Measurements from ENCODE around the gene ADGB.

The ADGB gene

DNA sequence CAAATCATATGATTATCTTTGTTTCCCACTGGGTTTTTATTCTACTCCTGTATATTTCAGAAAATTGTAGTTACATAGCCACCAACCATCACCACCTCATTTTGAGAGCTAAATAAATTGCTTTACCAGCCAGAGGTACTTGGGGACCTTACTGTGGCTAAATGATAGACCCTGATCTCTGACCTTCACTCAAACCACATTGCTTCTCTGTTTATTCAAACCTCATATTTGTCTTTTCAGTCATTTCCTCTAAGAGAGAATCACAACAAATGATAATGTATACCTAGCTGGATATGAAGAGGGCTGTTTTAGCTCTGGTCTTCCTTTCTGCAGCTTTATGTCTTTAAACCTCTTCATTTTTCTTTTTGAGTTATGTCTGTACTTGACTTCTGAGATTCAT is 142.8 kb downstream of the ADGB start:
- no peaks in the 10 kb centered on the region for H3K79me2 ChIP-seq (ENCODE audit: control insufficient read depth, insufficient read depth, low read length, unreplicated experiment)
- no peaks in the 10 kb centered on the region for H3K27me3 ChIP-seq (ENCODE audit: insufficient read depth, low read length)
- H2AFZ ChIP-seq (ENCODE audit: low read length, unreplicated experiment): peak overlapping the region; percentile 48
- H3K4me3 ChIP-seq (ENCODE audit: low read depth, low read length): no peak overlapping the region
- peaks cover 12% of the 10 kb centered on the region for H3K4me1 ChIP-seq (ENCODE audit: control insufficient read depth, insufficient read depth, low read length, unreplicated experiment)
- H3K27ac ChIP-seq (ENCODE audit: low read depth, low read length): no peak overlapping the region
- no peaks in the 10 kb centered on the region for H3K36me3 ChIP-seq (ENCODE audit: insufficient read depth, low read length)

GRCh38 chr6:146753306-146753705 is 154.5 kb downstream of the ADGB start:
- Histone ChIP-seq H3K27me3 (ENCODE audit: insufficient read depth, low read length) (no peaks in the 10 kb centered on the region), H3K4me1 (ENCODE audit: control insufficient read depth, insufficient read depth, low read length, unreplicated experiment) (no peaks in the 10 kb centered on the region), H3K27ac (ENCODE audit: low read depth, low read length) (no peak overlapping the region), H3K79me2 (ENCODE audit: control insufficient read depth, insufficient read depth, low read length, unreplicated experiment) (no peaks in the 10 kb centered on the region), H3K36me3 (ENCODE audit: insufficient read depth, low read length) (no peaks in the 10 kb centered on the region), H2AFZ (ENCODE audit: low read length, unreplicated experiment) (no peak overlapping the region), H3K4me3 (ENCODE audit: low read depth, low read length) (no peak overlapping the region)

DNA sequence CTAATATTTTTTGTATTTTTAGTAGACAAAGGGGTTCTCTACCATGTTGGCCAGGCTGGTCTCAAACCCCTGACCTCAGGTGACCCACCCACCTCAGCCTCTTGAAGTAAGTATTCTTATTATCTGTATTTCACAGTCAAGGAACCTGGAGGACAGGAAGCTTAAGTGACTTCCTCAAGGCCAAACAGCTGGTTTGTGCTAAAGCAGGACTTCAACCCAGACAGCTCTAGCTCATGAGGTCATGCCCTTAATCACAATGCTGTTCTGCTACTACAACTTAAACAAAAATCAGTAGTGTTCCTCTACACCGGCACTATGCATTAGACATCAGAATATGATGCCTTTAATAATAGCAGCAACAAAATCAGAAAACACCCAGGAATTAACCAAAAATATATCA is 168.9 kb downstream of the ADGB start:
- no peaks in the 10 kb centered on the region for H3K4me1 ChIP-seq (ENCODE audit: control insufficient read depth, insufficient read depth, low read length, unreplicated experiment)
- H3K27me3 ChIP-seq (ENCODE audit: insufficient read depth, low read length): no peaks in the 10 kb centered on the region
- H3K27ac ChIP-seq (ENCODE audit: low read depth, low read length): no peak overlapping the region

GRCh38 chr6:146768722-146769121 is 169.9 kb downstream of the ADGB start:
- H3K36me3 ChIP-seq (ENCODE audit: insufficient read depth, low read length): no peaks in the 10 kb centered on the region
- H2AFZ ChIP-seq (ENCODE audit: low read length, unreplicated experiment): no peak overlapping the region
- H3K4me1 ChIP-seq (ENCODE audit: control insufficient read depth, insufficient read depth, low read length, unreplicated experiment): no peaks in the 10 kb centered on the region
- H3K79me2 ChIP-seq (ENCODE audit: control insufficient read depth, insufficient read depth, low read length, unreplicated experiment): no peaks in the 10 kb centered on the region
- H3K27ac ChIP-seq (ENCODE audit: low read depth, low read length): no peak overlapping the region
- no peaks in the 10 kb centered on the region for H3K27me3 ChIP-seq (ENCODE audit: insufficient read depth, low read length)
- no peak overlapping the region for H3K4me3 ChIP-seq (ENCODE audit: low read depth, low read length)

More for the DNA sequence above, 168.9 kb downstream of the ADGB start:
- Histone ChIP-seq H3K79me2 (ENCODE audit: control insufficient read depth, insufficient read depth, low read length, unreplicated experiment) (no peaks in the 10 kb centered on the region), H3K36me3 (ENCODE audit: insufficient read depth, low read length) (no peaks in the 10 kb centered on the region), H2AFZ (ENCODE audit: low read length, unreplicated experiment) (no peak overlapping the region), H3K4me3 (ENCODE audit: low read depth, low read length) (no peak overlapping the region)

- Histone ChIP-seq H3K4me1 (ENCODE audit: control insufficient read depth, insufficient read depth, low read length, unreplicated experiment) (no peaks in the 10 kb centered on the region), H3K27ac (ENCODE audit: low read depth, low read length) (no peak overlapping the region), H3K79me2 (ENCODE audit: control insufficient read depth, insufficient read depth, low read length, unreplicated experiment) (no peaks in the 10 kb centered on the region), H2AFZ (ENCODE audit: low read length, unreplicated experiment) (no peak overlapping the region), H3K36me3 (ENCODE audit: insufficient read depth, low read length) (no peaks in the 10 kb centered on the region), H3K27me3 (ENCODE audit: insufficient read depth, low read length) (no peaks in the 10 kb centered on the region), H3K4me3 (ENCODE audit: low read depth, low read length) (no peak overlapping the region)
Observed at GRCh38 chr6:146770275-146770964, 171.6 kb downstream of the ADGB start.

- Histone ChIP-seq H3K27me3 (ENCODE audit: insufficient read depth, low read length) (no peaks in the 10 kb centered on the region), H3K4me3 (ENCODE audit: low read depth, low read length) (no peak overlapping the region), H3K36me3 (ENCODE audit: insufficient read depth, low read length) (no peaks in the 10 kb centered on the region), H3K79me2 (ENCODE audit: control insufficient read depth, insufficient read depth, low read length, unreplicated experiment) (no peaks in the 10 kb centered on the region), H3K4me1 (ENCODE audit: control insufficient read depth, insufficient read depth, low read length, unreplicated experiment) (no peaks in the 10 kb centered on the region), H2AFZ (ENCODE audit: low read length, unreplicated experiment) (no peak overlapping the region), H3K27ac (ENCODE audit: low read depth, low read length) (no peak overlapping the region)
Observed at GRCh38 chr6:146770965-146771735, 172.4 kb downstream of the ADGB start.

- no peaks in the 10 kb centered on the region for H3K27me3 ChIP-seq (ENCODE audit: insufficient read depth, low read length)
- H3K4me3 ChIP-seq (ENCODE audit: low read depth, low read length): no peak overlapping the region
- no peak overlapping the region for H2AFZ ChIP-seq (ENCODE audit: low read length, unreplicated experiment)
- H3K36me3 ChIP-seq (ENCODE audit: insufficient read depth, low read length): no peaks in the 10 kb centered on the region
- H3K79me2 ChIP-seq (ENCODE audit: control insufficient read depth, insufficient read depth, low read length, unreplicated experiment): no peaks in the 10 kb centered on the region
- H3K27ac ChIP-seq (ENCODE audit: low read depth, low read length): no peak overlapping the region
- H3K4me1 ChIP-seq (ENCODE audit: control insufficient read depth, insufficient read depth, low read length, unreplicated experiment): no peaks in the 10 kb centered on the region
Observed at GRCh38 chr6:146775220-146775619, 176.4 kb downstream of the ADGB start.

DNA sequence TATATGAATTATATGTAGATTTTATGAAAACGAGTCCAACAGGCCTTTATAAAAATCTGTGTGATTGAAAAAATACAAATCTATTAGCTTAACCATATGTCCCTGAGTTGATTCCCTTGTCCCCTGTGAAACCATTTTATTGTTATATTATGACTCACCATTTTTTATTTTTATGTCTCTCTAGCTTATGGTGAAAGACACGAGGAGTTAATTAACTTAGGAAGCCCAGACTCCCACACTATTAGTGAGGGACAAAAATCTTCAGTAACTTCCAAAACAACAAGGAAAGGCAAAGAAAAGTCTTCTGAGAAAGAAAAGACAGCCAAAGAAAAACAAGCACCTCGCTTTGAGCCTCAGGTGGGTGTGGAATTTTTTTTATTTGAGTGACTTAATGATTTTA is 183.1 kb downstream of the ADGB start:
- no peak overlapping the region for H2AFZ ChIP-seq (ENCODE audit: low read length, unreplicated experiment)
- H3K79me2 ChIP-seq (ENCODE audit: control insufficient read depth, insufficient read depth, low read length, unreplicated experiment): no peaks in the 10 kb centered on the region
- no peaks in the 10 kb centered on the region for H3K36me3 ChIP-seq (ENCODE audit: insufficient read depth, low read length)
- no peak overlapping the region for H3K4me3 ChIP-seq (ENCODE audit: low read depth, low read length)
- H3K27me3 ChIP-seq (ENCODE audit: insufficient read depth, low read length): no peaks in the 10 kb centered on the region
- no peaks in the 10 kb centered on the region for H3K4me1 ChIP-seq (ENCODE audit: control insufficient read depth, insufficient read depth, low read length, unreplicated experiment)
- no peak overlapping the region for H3K27ac ChIP-seq (ENCODE audit: low read depth, low read length)

DNA sequence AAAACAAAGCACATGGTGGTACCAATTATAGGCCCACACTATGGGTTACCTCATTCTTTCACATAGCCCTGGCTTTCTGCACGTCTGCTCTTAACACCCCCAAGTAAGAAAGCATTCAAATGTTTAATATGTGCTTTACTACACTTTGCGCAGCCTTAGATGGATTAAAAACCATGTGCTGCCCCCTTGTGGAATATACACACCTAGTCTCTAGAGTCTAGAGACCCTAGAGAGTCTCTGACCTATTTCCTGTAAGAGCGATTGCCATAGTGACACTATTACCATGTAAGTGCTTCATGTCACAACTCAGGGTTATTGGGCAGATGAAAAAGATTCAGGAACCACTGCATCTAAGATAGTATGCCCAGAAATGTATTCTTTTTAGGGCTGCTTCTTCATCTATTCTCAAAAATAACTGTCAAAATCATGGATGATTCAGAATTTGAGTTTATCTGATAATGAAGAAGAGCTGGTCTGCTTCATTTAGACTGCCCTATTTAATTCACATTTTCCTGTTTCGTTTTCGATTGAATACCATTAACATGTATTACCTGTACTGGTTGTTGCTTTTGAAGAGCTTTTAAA is 186.3 kb downstream of the ADGB start:
- Histone ChIP-seq H2AFZ (ENCODE audit: low read length, unreplicated experiment) (no peak overlapping the region), H3K4me1 (ENCODE audit: control insufficient read depth, insufficient read depth, low read length, unreplicated experiment) (no peaks in the 10 kb centered on the region), H3K27me3 (ENCODE audit: insufficient read depth, low read length) (no peaks in the 10 kb centered on the region), H3K36me3 (ENCODE audit: insufficient read depth, low read length) (no peaks in the 10 kb centered on the region), H3K79me2 (ENCODE audit: control insufficient read depth, insufficient read depth, low read length, unreplicated experiment) (no peaks in the 10 kb centered on the region), H3K4me3 (ENCODE audit: low read depth, low read length) (no peak overlapping the region), H3K27ac (ENCODE audit: low read depth, low read length) (no peak overlapping the region)

DNA sequence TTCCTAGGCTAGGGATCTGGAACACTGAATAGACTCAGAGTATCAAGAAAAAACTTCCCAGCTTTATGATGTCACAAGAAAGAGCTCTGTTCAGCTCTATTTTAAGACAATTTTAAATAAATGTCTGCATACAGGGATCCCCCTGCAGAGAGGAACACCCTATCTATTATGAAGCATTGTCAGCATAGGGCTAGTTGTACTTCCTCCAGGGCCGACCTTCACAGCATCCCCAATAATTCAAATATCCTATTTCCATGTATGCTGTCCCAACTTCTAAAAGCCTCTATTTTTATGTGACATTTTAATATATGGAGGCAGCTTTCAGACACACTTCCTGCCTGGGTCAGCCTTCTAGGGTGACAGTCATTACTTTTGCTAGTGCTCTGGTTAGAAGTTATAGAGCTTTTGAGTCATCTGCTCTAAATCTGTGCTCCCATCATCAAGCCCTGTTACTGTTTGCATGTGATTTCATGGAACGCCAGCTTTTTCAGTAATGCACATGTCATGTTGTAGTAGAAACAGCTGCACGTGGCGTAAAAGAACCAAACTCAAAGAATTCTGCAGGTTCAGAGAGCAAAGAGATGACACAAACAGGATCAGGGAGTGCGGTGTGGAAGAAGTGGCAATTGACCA is 189.2 kb downstream of the ADGB start:
- H3K4me1 ChIP-seq (ENCODE audit: control insufficient read depth, insufficient read depth, low read length, unreplicated experiment): no peaks in the 10 kb centered on the region
- H3K36me3 ChIP-seq (ENCODE audit: insufficient read depth, low read length): no peaks in the 10 kb centered on the region
- H2AFZ ChIP-seq (ENCODE audit: low read length, unreplicated experiment): no peak overlapping the region
- H3K27ac ChIP-seq (ENCODE audit: low read depth, low read length): no peak overlapping the region
- no peaks in the 10 kb centered on the region for H3K79me2 ChIP-seq (ENCODE audit: control insufficient read depth, insufficient read depth, low read length, unreplicated experiment)
- no peaks in the 10 kb centered on the region for H3K27me3 ChIP-seq (ENCODE audit: insufficient read depth, low read length)
- no peak overlapping the region for H3K4me3 ChIP-seq (ENCODE audit: low read depth, low read length)
